ENCODE measurements around the gene RAB3C. TPM values are rescaled to one million over a fixed set of nuclear protein-coding genes. Genes with fewer than 3 reads are reported as not detected.
A peak's percentile ranks its signal among the peaks of the same experiment; 100 is the strongest.

RAB3C gene
- total and polyA plus RNA-seq, 2 experiments from 2014 or later, result 15.0 to 30.6 TPM

- Histone ChIP-seq H3K9me2 (ENCODE audit: insufficient read depth) (no peaks in the 10 kb centered on the region), H3K27me3 (ENCODE audit: insufficient read depth) (no peaks in the 10 kb centered on the region), H2AFZ (no peak overlapping the region), H4K20me1 (replicated peaks; ENCODE audit: insufficient read depth) (no peaks in the 10 kb centered on the region), H3K4me1 (ENCODE audit: insufficient read depth) (no peaks in the 10 kb centered on the region), H3F3A (replicated peaks; ENCODE audit: low read depth) (no peaks in the 10 kb centered on the region), H3K36me3 (ENCODE audit: insufficient read depth) (no peaks in the 10 kb centered on the region), H3K4me2 (no peak overlapping the region), H3K27ac (ENCODE audit: low read depth) (no peak overlapping the region), H3K4me3 (no peak overlapping the region), H3K79me2 (replicated peaks; ENCODE audit: insufficient read depth) (no peaks in the 10 kb centered on the region)
- no peak overlapping the region for H3K4me3 Mint-ChIP-seq
- H3K9me3 Mint-ChIP-seq, result no peaks in the 10 kb centered on the region
- no peaks in the 10 kb centered on the region for H3K36me3 Mint-ChIP-seq (ENCODE audit: low read depth)
- H3K4me1 Mint-ChIP-seq, result peaks cover 6% of the 10 kb centered on the region; the same call in 2 of the 3 replicates
- DNase-seq (ENCODE audit: low spot score) (peak; percentile 82), ATAC-seq (peak; percentile 92)
- H3K27me3 Mint-ChIP-seq (ENCODE audit: insufficient read depth, low read depth, poor library complexity), result no peaks in the 10 kb centered on the region
- TF ChIP-seq, protein P1, sequence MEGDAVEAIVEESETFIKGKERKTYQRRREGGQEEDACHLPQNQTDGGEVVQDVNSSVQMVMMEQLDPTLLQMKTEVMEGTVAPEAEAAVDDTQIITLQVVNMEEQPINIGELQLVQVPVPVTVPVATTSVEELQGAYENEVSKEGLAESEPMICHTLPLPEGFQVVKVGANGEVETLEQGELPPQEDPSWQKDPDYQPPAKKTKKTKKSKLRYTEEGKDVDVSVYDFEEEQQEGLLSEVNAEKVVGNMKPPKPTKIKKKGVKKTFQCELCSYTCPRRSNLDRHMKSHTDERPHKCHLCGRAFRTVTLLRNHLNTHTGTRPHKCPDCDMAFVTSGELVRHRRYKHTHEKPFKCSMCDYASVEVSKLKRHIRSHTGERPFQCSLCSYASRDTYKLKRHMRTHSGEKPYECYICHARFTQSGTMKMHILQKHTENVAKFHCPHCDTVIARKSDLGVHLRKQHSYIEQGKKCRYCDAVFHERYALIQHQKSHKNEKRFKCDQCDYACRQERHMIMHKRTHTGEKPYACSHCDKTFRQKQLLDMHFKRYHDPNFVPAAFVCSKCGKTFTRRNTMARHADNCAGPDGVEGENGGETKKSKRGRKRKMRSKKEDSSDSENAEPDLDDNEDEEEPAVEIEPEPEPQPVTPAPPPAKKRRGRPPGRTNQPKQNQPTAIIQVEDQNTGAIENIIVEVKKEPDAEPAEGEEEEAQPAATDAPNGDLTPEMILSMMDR (conservative IDR thresholded peaks at IDR 0.05; ENCODE audit: low read depth in 2 of 2), result peak; percentile 60 to 64
- TF ChIP-seq, protein P2, sequence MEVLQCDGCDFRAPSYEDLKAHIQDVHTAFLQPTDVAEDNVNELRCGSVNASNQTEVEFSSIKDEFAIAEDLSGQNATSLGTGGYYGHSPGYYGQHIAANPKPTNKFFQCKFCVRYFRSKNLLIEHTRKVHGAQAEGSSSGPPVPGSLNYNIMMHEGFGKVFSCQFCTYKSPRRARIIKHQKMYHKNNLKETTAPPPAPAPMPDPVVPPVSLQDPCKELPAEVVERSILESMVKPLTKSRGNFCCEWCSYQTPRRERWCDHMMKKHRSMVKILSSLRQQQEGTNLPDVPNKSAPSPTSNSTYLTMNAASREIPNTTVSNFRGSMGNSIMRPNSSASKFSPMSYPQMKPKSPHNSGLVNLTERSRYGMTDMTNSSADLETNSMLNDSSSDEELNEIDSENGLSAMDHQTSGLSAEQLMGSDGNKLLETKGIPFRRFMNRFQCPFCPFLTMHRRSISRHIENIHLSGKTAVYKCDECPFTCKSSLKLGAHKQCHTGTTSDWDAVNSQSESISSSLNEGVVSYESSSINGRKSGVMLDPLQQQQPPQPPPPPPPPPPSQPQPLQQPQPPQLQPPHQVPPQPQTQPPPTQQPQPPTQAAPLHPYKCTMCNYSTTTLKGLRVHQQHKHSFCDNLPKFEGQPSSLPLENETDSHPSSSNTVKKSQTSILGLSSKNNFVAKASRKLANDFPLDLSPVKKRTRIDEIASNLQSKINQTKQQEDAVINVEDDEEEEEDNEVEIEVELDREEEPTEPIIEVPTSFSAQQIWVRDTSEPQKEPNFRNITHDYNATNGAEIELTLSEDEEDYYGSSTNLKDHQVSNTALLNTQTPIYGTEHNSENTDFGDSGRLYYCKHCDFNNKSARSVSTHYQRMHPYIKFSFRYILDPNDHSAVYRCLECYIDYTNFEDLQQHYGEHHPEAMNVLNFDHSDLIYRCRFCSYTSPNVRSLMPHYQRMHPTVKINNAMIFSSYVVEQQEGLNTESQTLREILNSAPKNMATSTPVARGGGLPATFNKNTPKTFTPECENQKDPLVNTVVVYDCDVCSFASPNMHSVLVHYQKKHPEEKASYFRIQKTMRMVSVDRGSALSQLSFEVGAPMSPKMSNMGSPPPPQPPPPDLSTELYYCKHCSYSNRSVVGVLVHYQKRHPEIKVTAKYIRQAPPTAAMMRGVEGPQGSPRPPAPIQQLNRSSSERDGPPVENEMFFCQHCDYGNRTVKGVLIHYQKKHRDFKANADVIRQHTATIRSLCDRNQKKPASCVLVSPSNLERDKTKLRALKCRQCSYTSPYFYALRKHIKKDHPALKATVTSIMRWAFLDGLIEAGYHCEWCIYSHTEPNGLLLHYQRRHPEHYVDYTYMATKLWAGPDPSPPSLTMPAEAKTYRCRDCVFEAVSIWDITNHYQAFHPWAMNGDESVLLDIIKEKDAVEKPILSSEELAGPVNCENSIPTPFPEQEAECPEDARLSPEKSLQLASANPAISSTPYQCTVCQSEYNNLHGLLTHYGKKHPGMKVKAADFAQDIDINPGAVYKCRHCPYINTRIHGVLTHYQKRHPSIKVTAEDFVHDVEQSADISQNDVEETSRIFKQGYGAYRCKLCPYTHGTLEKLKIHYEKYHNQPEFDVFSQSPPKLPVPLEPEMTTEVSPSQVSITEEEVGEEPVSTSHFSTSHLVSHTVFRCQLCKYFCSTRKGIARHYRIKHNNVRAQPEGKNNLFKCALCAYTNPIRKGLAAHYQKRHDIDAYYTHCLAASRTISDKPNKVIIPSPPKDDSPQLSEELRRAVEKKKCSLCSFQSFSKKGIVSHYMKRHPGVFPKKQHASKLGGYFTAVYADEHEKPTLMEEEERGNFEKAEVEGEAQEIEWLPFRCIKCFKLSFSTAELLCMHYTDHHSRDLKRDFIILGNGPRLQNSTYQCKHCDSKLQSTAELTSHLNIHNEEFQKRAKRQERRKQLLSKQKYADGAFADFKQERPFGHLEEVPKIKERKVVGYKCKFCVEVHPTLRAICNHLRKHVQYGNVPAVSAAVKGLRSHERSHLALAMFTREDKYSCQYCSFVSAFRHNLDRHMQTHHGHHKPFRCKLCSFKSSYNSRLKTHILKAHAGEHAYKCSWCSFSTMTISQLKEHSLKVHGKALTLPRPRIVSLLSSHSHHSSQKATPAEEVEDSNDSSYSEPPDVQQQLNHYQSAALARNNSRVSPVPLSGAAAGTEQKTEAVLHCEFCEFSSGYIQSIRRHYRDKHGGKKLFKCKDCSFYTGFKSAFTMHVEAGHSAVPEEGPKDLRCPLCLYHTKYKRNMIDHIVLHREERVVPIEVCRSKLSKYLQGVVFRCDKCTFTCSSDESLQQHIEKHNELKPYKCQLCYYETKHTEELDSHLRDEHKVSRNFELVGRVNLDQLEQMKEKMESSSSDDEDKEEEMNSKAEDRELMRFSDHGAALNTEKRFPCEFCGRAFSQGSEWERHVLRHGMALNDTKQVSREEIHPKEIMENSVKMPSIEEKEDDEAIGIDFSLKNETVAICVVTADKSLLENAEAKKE (CRISPR knock-in tag; IDR thresholded peaks at IDR 0.05), result no peak
- no peak overlapping the region for H3K27ac Mint-ChIP-seq
Observed at GRCh38 chr5:58849921-58850667, 267.2 kb downstream of the RAB3C start.
